Stimulated activated CD8-positive, alpha-beta memory T cell treated with anti-CD3 and anti-CD28 coated beads, Interleukin-15, amount 100 ng/mL, for 1 hour (primary cell): ENCODE results near the gene BCAR1.

Experiments
- DNase-seq: peaks from one replicate; pipeline ENCODE4 v3.0.0-alpha.2; 2020; ENCODE audit warnings: low read depth

Gene BCAR1

GRCh38 chr16:75203667-75204409 is 47.6 kb downstream of the BCAR1 start:
- no peak for DNase-seq

GRCh38 chr16:75203096-75203495 is 48.3 kb downstream of the BCAR1 start:
- no peak for DNase-seq

- DNase-seq, result no peak
Measured at GRCh38 chr16:75202069-75202590, 49.3 kb downstream of the BCAR1 start.

GRCh38 chr16:75198135-75198600 is 53.3 kb downstream of the BCAR1 start:
- no peak for DNase-seq

GRCh38 chr16:75197522-75198134 is 53.8 kb downstream of the BCAR1 start:
- DNase-seq, result no peak

GRCh38 chr16:75196836-75197235 is 54.6 kb downstream of the BCAR1 start:
- DNase-seq, result no peak

- no peak for DNase-seq
Measured at GRCh38 chr16:75195811-75196790, 55.3 kb downstream of the BCAR1 start.

GRCh38 chr16:75193730-75194444 is 57.5 kb downstream of the BCAR1 start:
- no peak for DNase-seq

- no peak for DNase-seq
Measured at GRCh38 chr16:75193265-75193650, 58.2 kb downstream of the BCAR1 start.

- DNase-seq, result no peak
Measured at GRCh38 chr16:75192606-75193264, 58.7 kb downstream of the BCAR1 start.

GRCh38 chr16:75189638-75190245 is 61.7 kb downstream of the BCAR1 start:
- no peak for DNase-seq

GRCh38 chr16:75188832-75189477 is 62.5 kb downstream of the BCAR1 start:
- DNase-seq, result no peak

- no peak for DNase-seq
Measured at GRCh38 chr16:75181630-75182029, 69.8 kb downstream of the BCAR1 start.

- no peak for DNase-seq
Measured at GRCh38 chr16:75179208-75179607, 72.2 kb downstream of the BCAR1 start.
